K562 (cell line): ENCODE measurements around the gene CDK14. TPM values are rescaled to one million over a fixed set of nuclear protein-coding genes. Genes with fewer than 3 reads are reported as not detected.

ENCODE experiments used
- ATAC-seq: fragments of 200-7000 bp; cut with Tn5 transposase; 3 replicates; pipeline ENCODE4 v1.9.1; 2020; ENCODE audit warnings: moderate library complexity
- BruUV-seq: library from RNA; stranded (reverse); fragments of 400-500 nt; replicated peaks from 2 replicates; lab custom pipeline; 2021; lab: Mats Ljungman, UMichigan
- CTCF ChIA-PET: fragments of 300-600 bp; formaldehyde crosslinking; extraction: SDS; loops from one replicate; lab custom pipeline; 2021; ENCODE audit warnings: low intra/inter-chr PET ratio; lab: Yijun Ruan, JAX
- POLR2A ChIA-PET: fragments of 300-600, 350-650 bp; sonication (Branson Sonifier 250); formaldehyde crosslinking; extraction: SDS; loops from one replicate; lab custom pipeline; 2021; ENCODE audit warnings: antibody characterized with exemption, inconsistent platforms; lab: Yijun Ruan, JAX
- DNase-seq, 4 experiments: peaks; one replicate each; pipeline versions ENCODE4 v3.0.0 to v3.0.0-alpha.2; 2011 to 2018; ENCODE audit warnings: low spot score in 3 of 4, mixed read lengths in 3 of 4; ENCODE audit errors: extremely low read depth in 1 of 4
- FAIRE-seq: peaks from 2 replicates; lab custom pipeline; 2011; peaks lifted over from hg19 to GRCh38; lab: Jason Lieb, UNC
- H2AFZ ChIP-seq: 2 replicates; pipeline ENCODE4 v1.6.0; 2011; ENCODE audit warnings: low read depth, low read length, control low read depth, inconsistent platforms
- H3K27ac ChIP-seq: fragments of 200-600 bp; 3 replicates; pipeline ENCODE4 v1.8.0; 2011; ENCODE audit warnings: low read depth, mild to moderate bottlenecking, control low read depth, inconsistent platforms, low read length, moderate library complexity, mixed read lengths; ENCODE audit errors: extremely low read depth
- H3K27me3 ChIP-seq, 2 experiments: fragments of 300-600 bp in 1 of 2; 2 replicates in 1 of 2; 3 replicates in 1 of 2; pipeline versions ENCODE4 v1.6.0 to v1.8.0; 2011; ENCODE audit warnings: inconsistent platforms in 2 of 2, low read length in 2 of 2, mild to moderate bottlenecking in 1 of 2, mixed read lengths in 1 of 2, moderate library complexity in 1 of 2; ENCODE audit not compliant: control insufficient read depth in 2 of 2, insufficient read depth in 2 of 2
- H3K36me3 ChIP-seq: fragments of 300-600 bp; 3 replicates; pipeline ENCODE4 v1.8.0; 2011; ENCODE audit warnings: mild to moderate bottlenecking, low read length, inconsistent platforms; ENCODE audit not compliant: control insufficient read depth, insufficient read depth
- H3K4me1 ChIP-seq, 2 experiments: fragments of 200-600 bp in 1 of 2; replicated peaks in 1 of 2; 2 replicates in 1 of 2; 3 replicates in 1 of 2; pipeline versions ENCODE4 v1.5.1 to v1.8.0; 2011; ENCODE audit warnings: inconsistent platforms in 2 of 2, low read length in 2 of 2, mild to moderate bottlenecking in 1 of 2, mixed read lengths in 1 of 2, moderate library complexity in 1 of 2; ENCODE audit not compliant: control insufficient read depth in 2 of 2, insufficient read depth in 2 of 2
- H3K4me2 ChIP-seq: 2 replicates; pipeline ENCODE4 v1.6.1; 2011; ENCODE audit warnings: low read length, control low read depth, inconsistent platforms, mixed read lengths; ENCODE audit not compliant: insufficient read depth
- H3K4me3 ChIP-seq: fragments of 200-600 bp; sonication (generic), shearing (Covaris generic); 2 replicates; pipeline ENCODE4 v1.5.1; 2016; ENCODE audit warnings: control low read depth, inconsistent platforms
- H3K79me2 ChIP-seq: fragments of 200-600 bp; 3 replicates; pipeline ENCODE4 v1.8.0; 2011; ENCODE audit warnings: low read length, inconsistent platforms; ENCODE audit not compliant: control insufficient read depth, insufficient read depth
- H3K9ac ChIP-seq, 2 experiments: 2 replicates each; pipeline versions ENCODE4 v1.6.0 to v1.6.1; 2011; ENCODE audit warnings: low read depth in 2 of 2, low read length in 2 of 2, control low read depth in 1 of 2, inconsistent platforms in 1 of 2, mild to moderate bottlenecking in 1 of 2, mixed read lengths in 1 of 2; ENCODE audit not compliant: insufficient read depth in 1 of 2
- H3K9me1 ChIP-seq: one replicate; pipeline ENCODE4 v1.6.0; 2011; ENCODE audit warnings: inconsistent platforms, mild to moderate bottlenecking, low read length, moderate library complexity; ENCODE audit not compliant: control insufficient read depth, insufficient read depth
- H3K9me3 ChIP-seq: replicated peaks from 2 replicates; pipeline ENCODE4 v1.5.1; 2011; ENCODE audit warnings: low read depth, low read length, inconsistent platforms; ENCODE audit not compliant: control insufficient read depth, insufficient read depth
- H4K20me1 ChIP-seq: replicated peaks from 2 replicates; pipeline ENCODE4 v1.6.1; 2011; ENCODE audit warnings: low read length, inconsistent platforms, mixed read lengths; ENCODE audit not compliant: control insufficient read depth, insufficient read depth
- LCOR ChIP-seq: sonication (generic); formaldehyde crosslinking; IDR thresholded peaks from 2 replicates; pipeline ENCODE4 v1.8.0; 2022; ENCODE audit warnings: mild to moderate bottlenecking, missing genetic modification reagents
- ZNF764 ChIP-seq: fragments of 250-450 bp; sonication (Bioruptor Pico); IDR thresholded peaks from 2 replicates; pipeline ENCODE4 v1.4.0; 2020; ENCODE audit warnings: low read depth, mild to moderate bottlenecking, moderate library complexity
- in situ Hi-C: fragments of 300-500 bp; cut with MboI; formaldehyde crosslinking; loops from 4 replicates; pipeline ENCODE4 v1.15.0; 2018; ENCODE audit warnings: inconsistent platforms, mixed read lengths
- intact Hi-C: fragments of 100-400 bp; cut with micrococcal nuclease; formaldehyde crosslinking; loops from 2 replicates; pipeline ENCODE4 v1.14.2; 2022
- polyA plus RNA-seq, 8 experiments: library from polyadenylated mRNA; depleted of rRNA in 4 of 8; stranded (reverse) in 5 of 8; unstranded in 3 of 8; fragments of >200 nt; fragmentation: Nextera tagmentation in 2 of 8; fragmentation: Illumina TruSeq in 1 of 8; extraction: Ambion mirVana in 2 of 8; extraction: Trizol in 1 of 8; gene quantifications; 2 replicates each; pipeline versions ENCODE4 v1.2.1 to v1.2.3, GENCODE V29; 2011 to 2014; ENCODE audit warnings: inconsistent platforms in 1 of 8, missing spikeins in 1 of 8
- total RNA-seq, 7 experiments: library from RNA; depleted of rRNA in 6 of 7; stranded (reverse); fragments of >200 nt in 6 of 7; fragmentation: Illumina TruSeq in 2 of 7; extraction: Trizol in 2 of 7; gene quantifications; 2 replicates each; pipeline versions ENCODE4 v1.2.1 to v1.2.3, GENCODE V29; 2011 to 2021; ENCODE audit warnings: low replicate concordance in 1 of 7
- TF ChIP-seq, protein P1 (sequence below), 2 experiments: IDR thresholded peaks; 2 replicates each; pipeline ENCODE4 v1.6.1; 2012; ENCODE audit warnings: improper control_type of control experiment in 2 of 2, low read depth in 2 of 2, low read length in 2 of 2, borderline replicate concordance in 1 of 2
- TF ChIP-seq, protein P2 (sequence below): fragments of 450-650 bp; formaldehyde crosslinking; IDR thresholded peaks from 2 replicates; pipeline ENCODE4 v1.4.0; 2022; ENCODE audit warnings: mild to moderate bottlenecking, moderate library complexity
- TF ChIP-seq, protein P3 (sequence below): fragments of 450-650 bp; formaldehyde crosslinking; IDR thresholded peaks from 2 replicates; pipeline ENCODE4 v1.4.0; 2020; ENCODE audit warnings: mild to moderate bottlenecking, moderate library complexity
- TF ChIP-seq, protein P4 (sequence below): sonication (generic); formaldehyde crosslinking; IDR thresholded peaks from 2 replicates; pipeline ENCODE4 v1.8.1; 2023; ENCODE audit warnings: mild to moderate bottlenecking, missing genetic modification reagents
- TF ChIP-seq, protein P5 (sequence below): fragments of 450-650 bp; conservative IDR thresholded peaks from 2 replicates; pipeline ENCODE4 v1.6.1; 2016; ENCODE audit warnings: missing genetic modification characterization, low read depth, mild to moderate bottlenecking, missing compliant biosample characterization, moderate library complexity
- TF ChIP-seq, protein P6 (sequence below), 2 experiments: fragments of 450-650 bp; IDR thresholded peaks; 2 replicates each; pipeline ENCODE4 v1.6.1; 2016
- TF ChIP-seq, protein P7 (sequence below), 2 experiments: fragments of 450-650 bp; IDR thresholded peaks; 2 replicates each; pipeline ENCODE4 v1.6.1; 2018; ENCODE audit warnings: mild to moderate bottlenecking in 2 of 2, low read depth in 1 of 2; ENCODE audit not compliant: partially characterized antibody in 2 of 2

CDK14 gene
- total and polyA plus RNA-seq, 9 of the 15 experiments (the other 6 are each of a cell fraction or from before 2014, with no cell fraction given) = 0.03 to 0.91 (median 0.16) TPM

DNA sequence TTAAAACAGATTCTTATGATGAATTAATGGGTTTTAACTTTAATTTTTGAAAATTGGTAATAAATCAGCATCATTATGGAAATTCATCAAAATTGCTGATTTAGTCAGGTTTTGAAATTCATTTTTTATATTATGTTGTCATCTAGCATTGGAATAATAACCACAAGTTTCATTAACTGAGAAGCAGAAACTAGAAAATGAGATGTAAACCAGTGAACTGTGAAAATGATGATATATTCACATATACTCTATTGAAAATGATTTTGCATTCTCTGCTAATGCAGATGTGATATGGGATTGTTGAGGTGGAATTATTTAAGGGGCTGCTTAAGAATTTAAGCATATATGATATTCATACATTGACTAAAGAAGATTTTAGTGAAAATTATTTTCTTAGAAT lies 352.0 kb downstream of the CDK14 start:
- no peaks in the 10 kb centered on the region for H3K79me2 ChIP-seq
- H3K27ac ChIP-seq = no peak overlapping the region
- intact Hi-C loops (no loop called here), in situ Hi-C loops (no loop called here)
- H3K9me1 ChIP-seq = no peaks in the 10 kb centered on the region
- H3K27me3 ChIP-seq = no peaks in the 10 kb centered on the region
- H3K9me3 ChIP-seq = no peaks in the 10 kb centered on the region
- TF ChIP-seq, protein P1, sequence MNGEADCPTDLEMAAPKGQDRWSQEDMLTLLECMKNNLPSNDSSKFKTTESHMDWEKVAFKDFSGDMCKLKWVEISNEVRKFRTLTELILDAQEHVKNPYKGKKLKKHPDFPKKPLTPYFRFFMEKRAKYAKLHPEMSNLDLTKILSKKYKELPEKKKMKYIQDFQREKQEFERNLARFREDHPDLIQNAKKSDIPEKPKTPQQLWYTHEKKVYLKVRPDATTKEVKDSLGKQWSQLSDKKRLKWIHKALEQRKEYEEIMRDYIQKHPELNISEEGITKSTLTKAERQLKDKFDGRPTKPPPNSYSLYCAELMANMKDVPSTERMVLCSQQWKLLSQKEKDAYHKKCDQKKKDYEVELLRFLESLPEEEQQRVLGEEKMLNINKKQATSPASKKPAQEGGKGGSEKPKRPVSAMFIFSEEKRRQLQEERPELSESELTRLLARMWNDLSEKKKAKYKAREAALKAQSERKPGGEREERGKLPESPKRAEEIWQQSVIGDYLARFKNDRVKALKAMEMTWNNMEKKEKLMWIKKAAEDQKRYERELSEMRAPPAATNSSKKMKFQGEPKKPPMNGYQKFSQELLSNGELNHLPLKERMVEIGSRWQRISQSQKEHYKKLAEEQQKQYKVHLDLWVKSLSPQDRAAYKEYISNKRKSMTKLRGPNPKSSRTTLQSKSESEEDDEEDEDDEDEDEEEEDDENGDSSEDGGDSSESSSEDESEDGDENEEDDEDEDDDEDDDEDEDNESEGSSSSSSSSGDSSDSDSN (IDR thresholded peaks at IDR 0.05; ENCODE audit: borderline replicate concordance in 1 of 2, low read depth in 2 of 2, low read length in 2 of 2) = no peak
- TF ChIP-seq, protein P2, sequence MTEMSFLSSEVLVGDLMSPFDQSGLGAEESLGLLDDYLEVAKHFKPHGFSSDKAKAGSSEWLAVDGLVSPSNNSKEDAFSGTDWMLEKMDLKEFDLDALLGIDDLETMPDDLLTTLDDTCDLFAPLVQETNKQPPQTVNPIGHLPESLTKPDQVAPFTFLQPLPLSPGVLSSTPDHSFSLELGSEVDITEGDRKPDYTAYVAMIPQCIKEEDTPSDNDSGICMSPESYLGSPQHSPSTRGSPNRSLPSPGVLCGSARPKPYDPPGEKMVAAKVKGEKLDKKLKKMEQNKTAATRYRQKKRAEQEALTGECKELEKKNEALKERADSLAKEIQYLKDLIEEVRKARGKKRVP (CRISPR knock-in tag) = no peak
- TF ChIP-seq, protein P3, sequence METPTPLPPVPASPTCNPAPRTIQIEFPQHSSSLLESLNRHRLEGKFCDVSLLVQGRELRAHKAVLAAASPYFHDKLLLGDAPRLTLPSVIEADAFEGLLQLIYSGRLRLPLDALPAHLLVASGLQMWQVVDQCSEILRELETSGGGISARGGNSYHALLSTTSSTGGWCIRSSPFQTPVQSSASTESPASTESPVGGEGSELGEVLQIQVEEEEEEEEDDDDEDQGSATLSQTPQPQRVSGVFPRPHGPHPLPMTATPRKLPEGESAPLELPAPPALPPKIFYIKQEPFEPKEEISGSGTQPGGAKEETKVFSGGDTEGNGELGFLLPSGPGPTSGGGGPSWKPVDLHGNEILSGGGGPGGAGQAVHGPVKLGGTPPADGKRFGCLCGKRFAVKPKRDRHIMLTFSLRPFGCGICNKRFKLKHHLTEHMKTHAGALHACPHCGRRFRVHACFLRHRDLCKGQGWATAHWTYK = no peak
- TF ChIP-seq LCOR (CRISPR knock-in tag) (no peak), ZNF764 (CRISPR knock-in tag) (no peak)
- TF ChIP-seq, protein P4, sequence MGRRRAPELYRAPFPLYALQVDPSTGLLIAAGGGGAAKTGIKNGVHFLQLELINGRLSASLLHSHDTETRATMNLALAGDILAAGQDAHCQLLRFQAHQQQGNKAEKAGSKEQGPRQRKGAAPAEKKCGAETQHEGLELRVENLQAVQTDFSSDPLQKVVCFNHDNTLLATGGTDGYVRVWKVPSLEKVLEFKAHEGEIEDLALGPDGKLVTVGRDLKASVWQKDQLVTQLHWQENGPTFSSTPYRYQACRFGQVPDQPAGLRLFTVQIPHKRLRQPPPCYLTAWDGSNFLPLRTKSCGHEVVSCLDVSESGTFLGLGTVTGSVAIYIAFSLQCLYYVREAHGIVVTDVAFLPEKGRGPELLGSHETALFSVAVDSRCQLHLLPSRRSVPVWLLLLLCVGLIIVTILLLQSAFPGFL (CRISPR knock-in tag) = no peak
- TF ChIP-seq, protein P5, sequence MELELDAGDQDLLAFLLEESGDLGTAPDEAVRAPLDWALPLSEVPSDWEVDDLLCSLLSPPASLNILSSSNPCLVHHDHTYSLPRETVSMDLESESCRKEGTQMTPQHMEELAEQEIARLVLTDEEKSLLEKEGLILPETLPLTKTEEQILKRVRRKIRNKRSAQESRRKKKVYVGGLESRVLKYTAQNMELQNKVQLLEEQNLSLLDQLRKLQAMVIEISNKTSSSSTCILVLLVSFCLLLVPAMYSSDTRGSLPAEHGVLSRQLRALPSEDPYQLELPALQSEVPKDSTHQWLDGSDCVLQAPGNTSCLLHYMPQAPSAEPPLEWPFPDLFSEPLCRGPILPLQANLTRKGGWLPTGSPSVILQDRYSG = no peak
- TF ChIP-seq, protein P6, sequence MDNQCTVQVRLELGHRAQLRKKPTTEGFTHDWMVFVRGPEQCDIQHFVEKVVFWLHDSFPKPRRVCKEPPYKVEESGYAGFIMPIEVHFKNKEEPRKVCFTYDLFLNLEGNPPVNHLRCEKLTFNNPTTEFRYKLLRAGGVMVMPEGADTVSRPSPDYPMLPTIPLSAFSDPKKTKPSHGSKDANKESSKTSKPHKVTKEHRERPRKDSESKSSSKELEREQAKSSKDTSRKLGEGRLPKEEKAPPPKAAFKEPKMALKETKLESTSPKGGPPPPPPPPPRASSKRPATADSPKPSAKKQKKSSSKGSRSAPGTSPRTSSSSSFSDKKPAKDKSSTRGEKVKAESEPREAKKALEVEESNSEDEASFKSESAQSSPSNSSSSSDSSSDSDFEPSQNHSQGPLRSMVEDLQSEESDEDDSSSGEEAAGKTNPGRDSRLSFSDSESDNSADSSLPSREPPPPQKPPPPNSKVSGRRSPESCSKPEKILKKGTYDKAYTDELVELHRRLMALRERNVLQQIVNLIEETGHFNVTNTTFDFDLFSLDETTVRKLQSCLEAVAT (IDR thresholded peaks at IDR 0.05) = no peak
- TF ChIP-seq, protein P7, sequence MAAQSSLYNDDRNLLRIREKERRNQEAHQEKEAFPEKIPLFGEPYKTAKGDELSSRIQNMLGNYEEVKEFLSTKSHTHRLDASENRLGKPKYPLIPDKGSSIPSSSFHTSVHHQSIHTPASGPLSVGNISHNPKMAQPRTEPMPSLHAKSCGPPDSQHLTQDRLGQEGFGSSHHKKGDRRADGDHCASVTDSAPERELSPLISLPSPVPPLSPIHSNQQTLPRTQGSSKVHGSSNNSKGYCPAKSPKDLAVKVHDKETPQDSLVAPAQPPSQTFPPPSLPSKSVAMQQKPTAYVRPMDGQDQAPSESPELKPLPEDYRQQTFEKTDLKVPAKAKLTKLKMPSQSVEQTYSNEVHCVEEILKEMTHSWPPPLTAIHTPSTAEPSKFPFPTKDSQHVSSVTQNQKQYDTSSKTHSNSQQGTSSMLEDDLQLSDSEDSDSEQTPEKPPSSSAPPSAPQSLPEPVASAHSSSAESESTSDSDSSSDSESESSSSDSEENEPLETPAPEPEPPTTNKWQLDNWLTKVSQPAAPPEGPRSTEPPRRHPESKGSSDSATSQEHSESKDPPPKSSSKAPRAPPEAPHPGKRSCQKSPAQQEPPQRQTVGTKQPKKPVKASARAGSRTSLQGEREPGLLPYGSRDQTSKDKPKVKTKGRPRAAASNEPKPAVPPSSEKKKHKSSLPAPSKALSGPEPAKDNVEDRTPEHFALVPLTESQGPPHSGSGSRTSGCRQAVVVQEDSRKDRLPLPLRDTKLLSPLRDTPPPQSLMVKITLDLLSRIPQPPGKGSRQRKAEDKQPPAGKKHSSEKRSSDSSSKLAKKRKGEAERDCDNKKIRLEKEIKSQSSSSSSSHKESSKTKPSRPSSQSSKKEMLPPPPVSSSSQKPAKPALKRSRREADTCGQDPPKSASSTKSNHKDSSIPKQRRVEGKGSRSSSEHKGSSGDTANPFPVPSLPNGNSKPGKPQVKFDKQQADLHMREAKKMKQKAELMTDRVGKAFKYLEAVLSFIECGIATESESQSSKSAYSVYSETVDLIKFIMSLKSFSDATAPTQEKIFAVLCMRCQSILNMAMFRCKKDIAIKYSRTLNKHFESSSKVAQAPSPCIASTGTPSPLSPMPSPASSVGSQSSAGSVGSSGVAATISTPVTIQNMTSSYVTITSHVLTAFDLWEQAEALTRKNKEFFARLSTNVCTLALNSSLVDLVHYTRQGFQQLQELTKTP (IDR thresholded peaks at IDR 0.05; ENCODE audit: low read depth in 1 of 2, partially characterized antibody in 2 of 2) = no peak
- no peaks in the 10 kb centered on the region for H3K36me3 ChIP-seq
- DNase-seq (no peak), ATAC-seq (no peak), FAIRE-seq (no peak)
- no peak overlapping the region for H3K4me2 ChIP-seq
- BruUV-seq = no TSS peak
- POLR2A ChIA-PET = no interaction called here
- H3K9ac ChIP-seq = no peak overlapping the region
- CTCF ChIA-PET = no interaction called here
- no peaks in the 10 kb centered on the region for H4K20me1 ChIP-seq
- H3K4me1 ChIP-seq = no peaks in the 10 kb centered on the region
- H3K4me3 ChIP-seq = no peak overlapping the region
- H2AFZ ChIP-seq = no peak overlapping the region
